Fibroblast of skin of back (primary cell): ENCODE data around the gene PRM1. TPM values are rescaled to one million over a fixed set of nuclear protein-coding genes. Genes with fewer than 3 reads are reported as not detected.

Experiments used
- DNase-seq: peaks from one replicate; pipeline ENCODE4 v3.0.0-alpha.2; 2013
- polyA plus RNA-seq, 2 experiments: library from polyadenylated mRNA; unstranded; fragments of 120-200 nt; gene quantifications; one replicate each; pipeline ENCODE4 v1.2.1, GENCODE V29; 2013; ENCODE audit not compliant: insufficient read length in 2 of 2

Gene PRM1, protein sequence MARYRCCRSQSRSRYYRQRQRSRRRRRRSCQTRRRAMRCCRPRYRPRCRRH
- polyA plus RNA-seq (2013, experiment 1 of 2; ENCODE audit: insufficient read length) = not detected
- polyA plus RNA-seq (2013, experiment 2 of 2; ENCODE audit: insufficient read length) = not detected

DNA sequence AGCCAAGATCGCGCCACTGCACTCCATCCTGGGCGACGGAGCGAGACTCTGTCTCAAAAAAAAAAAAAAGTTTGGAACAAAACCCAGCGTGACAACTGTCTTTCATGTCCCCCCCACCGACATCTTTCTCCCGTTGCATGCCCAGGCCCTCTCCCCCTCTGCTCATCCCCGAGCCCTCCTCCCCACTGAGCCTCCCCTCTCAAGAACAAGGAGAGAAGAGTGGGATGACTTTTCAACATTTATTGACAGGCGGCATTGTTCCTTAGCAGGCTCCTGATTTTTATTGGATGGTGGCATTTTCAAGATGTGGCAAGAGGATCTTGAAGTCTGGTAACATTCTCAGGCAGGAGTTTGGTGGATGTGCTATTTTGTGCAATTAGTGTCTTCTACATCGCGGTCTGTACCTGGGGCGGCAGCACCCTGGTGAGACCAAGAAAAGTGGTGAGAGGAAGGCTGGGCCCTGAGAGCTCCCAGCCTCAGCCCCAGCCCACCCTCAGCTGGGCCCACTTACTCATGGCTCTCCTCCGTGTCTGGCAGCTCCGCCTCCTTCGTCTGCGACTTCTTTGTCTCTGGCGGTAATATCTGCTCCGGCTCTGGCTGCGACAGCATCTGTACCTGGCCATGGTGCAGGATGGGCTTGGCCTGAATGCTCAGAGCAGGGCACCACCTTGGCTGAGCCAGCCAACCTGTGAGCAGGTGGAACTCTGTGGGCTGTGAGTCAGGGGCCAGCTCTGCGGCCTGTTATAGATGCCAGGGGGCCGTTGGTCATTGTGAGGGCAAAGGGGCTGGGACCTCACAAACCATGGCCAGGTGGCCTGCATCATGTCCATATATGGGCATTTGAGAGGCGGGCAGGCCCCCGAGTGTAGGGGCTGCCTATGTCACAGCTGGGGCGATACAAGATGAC is at the start of gene PRM1:
Gene PRM1 (minus strand): TSS at position 715 of the 907 bp plus-strand sequence. CDS start 92 bp downstream, at position 623.
- DNase-seq = no peak

DNA sequence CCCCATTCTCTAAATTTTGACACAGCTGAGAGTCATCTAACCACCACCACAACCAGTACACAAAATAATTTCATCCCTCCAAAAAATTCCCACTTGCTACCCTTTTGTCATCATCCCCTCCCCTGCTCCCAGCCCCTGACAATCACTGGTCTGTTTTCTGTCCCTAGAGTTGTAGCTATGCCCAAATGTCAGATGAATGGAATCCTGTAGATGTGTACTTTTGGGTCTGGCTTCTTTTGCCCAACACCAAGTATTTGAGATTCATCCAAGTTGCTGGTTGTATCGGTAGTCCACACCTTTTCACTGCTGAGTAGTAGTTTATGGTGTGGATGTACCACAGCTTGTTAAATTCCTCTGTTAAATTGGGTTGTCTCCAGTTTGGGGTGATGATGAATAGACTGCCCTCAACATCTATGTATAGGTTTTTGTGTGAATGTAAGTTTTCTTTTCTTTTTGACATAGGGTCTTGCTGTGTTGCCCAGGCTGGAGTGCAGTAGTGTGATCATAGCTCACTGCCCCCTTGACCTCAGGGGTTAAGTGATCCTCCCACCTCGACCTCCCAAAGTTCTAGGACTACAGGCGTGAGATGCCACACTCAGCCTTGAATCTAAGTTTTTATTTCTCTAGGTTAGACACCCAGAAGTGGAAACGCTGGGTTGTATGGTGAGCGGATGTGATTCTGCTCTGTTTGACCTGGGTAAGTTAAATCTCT is 49.6 kb upstream of the PRM1 start:
- no peak for DNase-seq

DNA sequence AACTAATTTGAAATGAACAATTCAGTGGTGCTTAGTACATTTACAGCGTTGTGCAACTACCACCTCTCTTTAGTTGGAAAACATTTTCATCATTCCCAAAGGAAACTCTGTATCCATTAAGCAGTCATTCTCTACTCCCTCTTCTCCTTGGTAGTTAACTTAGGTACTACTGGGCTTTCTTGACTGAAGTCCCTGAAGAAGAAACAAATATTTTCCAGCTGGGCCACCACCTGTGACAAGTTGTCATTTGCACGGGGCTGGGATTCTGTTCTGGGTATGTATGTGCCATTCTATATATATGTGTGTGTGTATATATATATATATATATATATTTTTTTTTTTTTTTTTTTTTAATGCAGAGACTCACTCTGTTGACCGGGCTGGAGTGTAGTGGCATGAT is 48.8 kb upstream of the PRM1 start:
- DNase-seq = no peak

DNA sequence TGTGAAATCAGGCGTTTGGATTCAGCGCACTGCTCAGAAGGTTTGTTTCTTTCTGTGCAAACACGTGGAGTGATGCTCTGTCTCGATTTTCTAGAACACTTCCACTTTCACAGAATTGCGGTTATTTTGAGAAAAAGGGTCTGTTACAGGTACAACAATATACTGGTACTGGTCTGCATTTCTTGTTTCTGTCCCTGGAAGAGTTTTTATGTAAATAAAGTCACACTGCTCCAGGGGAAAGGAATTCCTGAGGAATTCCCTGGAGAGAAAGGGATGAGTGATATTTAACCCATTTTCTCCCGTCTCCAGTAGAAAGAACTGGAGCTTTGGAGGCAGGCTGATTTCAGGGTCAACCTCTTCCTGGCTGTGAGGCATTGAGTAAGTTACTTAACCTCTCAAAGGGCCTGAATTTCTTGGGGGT is 48.0 kb upstream of the PRM1 start:
- DNase-seq = peak; percentile 80

DNA sequence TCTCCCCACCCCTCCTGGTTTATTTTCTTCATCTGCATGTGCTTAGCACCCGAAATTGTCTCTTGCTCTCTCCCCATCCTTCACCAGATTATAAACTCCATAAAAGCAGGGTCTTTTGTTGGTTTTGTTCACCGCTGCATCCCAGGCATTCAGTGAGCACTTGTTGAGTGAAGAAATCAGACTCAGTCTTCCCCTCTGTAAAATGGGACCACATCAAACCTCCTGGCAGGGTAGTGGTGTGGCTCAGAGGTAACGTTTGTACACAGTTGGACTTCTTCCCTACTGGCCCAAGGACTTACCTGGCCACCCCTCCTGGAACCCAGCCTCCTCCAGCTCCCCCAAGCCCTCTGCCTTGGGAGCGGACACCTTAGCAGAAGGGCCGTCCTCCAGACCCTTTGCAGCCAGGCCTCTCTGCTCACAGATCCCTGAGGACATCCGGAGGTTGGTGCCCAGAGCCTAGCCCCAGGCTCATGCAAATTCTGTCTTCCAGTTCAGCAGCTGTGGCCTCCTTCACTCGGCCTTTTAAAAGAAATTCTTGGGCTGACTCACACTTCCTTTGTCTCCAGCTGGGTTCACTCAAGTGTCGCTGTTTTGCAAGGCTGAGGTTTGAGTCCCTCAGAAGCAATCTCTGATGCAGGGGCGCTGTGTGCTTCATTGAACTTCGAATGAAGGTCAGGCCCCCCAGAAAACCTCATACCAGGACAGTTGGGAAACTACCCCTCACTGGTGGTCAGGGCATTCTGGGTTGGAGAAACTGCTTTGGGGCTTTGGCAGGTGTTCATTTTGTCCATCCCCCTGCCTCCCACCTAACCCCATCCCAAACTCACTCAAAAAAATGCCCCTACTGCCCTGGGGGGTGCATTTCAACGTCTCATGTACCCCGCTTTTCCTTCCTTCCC is 47.3 kb upstream of the PRM1 start:
- DNase-seq = peak; percentile 94

DNA sequence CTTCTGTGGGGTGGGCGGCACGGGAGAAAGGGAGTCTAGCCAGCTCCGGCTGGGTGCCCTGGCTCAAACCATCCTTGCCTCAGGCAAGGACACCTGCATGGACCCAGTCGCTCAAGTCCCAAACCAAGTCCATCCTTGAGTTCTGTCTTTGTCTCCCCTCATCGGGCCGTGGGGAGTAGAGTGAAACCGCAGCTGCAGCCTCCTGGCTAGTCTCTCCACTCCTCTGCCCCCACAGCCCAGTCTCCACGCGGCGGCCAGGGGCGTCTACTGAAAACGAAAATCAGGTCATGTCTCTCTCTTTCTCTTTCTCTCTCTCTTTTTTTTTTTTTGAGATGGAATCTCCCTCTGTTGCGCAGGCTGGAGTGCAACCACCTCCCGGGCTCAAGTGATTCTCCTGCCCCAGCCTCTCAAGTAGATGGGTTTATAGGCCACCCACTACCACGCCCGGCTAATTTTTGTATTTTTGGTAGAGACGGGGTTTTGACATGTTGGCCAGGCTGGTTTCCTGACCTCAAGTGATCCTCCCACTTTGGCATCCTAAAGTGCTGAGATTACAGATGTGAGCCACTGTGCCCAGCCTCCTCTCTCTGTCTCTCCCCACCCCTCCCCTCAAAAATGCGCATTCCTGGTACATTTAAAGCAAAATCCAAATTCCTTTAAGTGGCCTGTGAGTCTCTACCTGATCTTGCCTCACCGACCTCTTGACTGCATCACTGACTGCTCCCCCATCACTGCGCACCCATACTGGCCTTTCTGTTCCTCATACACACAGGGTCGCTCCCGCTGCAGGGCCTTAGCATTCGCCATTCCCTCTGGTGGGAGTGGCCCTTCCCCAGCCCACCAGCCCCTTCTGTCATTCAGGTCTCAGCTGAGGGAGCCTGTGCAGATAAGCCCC is 46.4 kb upstream of the PRM1 start:
- no peak for DNase-seq

DNA sequence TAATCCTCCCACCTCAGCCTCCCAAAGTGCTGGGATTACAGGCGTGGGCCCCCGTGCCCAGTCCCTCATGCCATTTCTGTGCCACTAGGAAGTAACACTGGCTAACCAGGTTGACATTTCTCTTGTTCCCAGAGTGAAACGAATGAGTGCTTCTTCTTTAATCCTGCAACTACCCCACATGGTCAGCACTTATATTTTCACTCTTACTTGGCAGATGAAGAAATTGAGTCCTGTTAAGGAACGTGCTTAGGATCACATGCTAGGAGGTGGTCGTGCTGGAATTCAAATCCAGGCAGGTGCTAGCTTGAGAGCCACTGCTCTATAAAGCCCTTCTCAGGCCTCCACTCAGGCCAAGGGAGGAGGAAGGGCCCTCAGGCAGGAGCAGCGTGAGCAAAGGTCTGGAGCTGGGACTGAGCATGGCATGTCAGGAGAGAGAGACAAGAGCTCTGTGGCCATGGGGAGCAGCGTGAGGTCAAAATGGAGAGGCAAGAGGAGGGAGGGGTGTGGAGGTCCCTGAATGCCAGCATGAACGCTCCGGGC is 45.7 kb upstream of the PRM1 start:
- DNase-seq = no peak

DNA sequence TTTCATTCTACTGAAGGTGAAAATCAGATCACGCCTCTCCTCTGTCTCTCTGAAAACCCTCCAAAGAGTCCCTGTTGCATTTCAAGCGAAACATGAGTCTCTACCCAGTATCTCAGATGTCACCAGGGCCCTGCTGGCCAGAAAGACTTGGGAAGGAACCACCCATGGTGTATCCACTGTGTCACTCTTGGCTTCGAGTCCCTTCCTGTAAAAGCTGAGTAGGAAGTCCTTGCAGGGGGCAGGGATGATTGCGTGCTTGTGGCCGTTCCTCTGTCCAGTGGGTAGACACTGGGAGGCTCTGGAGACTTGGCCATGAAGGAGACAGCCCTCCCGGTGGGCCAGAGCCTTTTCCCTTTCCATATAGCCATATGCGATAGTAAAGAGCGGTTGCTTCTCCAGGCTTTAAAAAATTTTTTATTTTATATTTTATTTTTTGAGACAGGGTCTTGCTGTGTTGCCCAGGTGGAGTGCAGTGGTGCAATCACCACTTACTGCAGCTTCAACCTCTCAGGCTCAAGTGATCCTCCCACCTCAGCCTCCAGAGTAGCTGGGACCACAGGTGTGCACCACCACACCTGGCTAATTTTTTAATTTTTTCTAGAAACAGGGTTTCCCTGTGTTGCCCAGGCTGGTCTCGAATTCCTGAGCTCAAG is 45.1 kb upstream of the PRM1 start:
- peak; percentile 17 for DNase-seq

DNA sequence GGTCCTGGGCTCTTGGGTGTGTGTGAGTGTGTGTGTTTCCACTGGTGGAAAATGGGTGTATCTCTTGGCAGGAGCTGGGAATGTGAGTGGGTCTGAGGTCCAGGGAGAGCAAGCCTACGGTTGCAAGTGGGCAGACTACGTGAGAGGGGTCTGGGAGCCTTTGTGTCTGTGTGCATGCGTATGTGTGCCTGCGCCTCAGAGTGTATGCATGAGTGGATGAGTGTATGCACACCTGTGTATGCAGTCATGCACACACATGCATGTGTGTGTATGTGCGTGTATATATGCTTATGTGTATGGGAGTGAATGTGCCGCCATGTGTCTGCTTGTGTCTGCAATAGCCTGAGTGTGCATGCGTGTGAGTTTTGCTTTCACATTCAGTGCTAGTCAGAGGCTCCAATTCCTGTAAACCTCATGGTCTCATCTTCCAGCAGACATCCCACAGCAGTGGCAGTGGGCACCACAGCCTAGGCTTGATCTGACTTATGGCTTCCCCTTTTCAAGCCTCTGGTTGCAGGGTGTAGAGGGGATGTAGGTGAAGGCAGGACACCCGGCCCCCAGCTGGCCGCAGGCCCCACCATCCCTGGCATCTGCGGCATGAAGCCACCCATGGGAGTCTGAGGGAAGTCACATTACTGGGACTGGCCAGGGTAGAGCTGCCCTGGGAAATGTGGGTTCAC is 44.4 kb upstream of the PRM1 start:
- DNase-seq = no peak

DNA sequence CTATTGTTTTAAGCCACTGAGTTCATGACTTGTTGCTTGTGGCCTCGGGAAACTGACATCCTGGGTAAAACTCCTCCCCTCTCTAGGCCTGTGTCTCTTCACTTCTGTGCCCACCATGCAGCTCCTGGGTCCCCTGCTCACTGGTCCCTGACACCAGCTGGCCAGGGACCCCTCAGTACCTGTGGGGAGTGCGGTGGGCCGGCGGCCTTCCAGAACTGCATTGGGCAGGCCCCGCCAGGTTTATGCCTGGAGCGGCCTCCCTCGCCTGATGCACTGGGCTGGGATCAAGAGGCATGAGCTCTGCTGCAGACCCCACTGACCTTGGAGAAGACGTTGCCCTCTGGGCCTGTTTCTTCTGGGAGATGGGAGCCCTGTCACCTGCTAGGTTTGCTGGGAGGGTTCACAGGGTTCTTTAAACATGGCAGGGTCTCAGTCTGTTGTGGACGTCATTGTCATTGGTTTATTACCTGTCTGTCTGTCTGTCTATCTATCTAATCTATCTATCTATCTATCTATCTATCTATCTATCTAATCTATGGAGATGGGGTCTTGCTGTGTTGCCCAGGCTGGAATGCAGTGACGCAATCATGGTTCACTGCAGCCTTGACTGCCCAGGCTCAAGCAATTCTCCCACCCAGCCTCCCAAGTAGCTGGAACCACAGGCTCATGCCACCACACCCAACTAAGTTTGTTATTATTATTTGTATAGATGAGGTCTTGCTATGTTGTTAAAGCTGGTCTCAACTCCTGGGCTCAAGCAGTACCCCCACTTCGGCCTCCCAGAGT is 42.6 kb upstream of the PRM1 start:
- no peak for DNase-seq

DNA sequence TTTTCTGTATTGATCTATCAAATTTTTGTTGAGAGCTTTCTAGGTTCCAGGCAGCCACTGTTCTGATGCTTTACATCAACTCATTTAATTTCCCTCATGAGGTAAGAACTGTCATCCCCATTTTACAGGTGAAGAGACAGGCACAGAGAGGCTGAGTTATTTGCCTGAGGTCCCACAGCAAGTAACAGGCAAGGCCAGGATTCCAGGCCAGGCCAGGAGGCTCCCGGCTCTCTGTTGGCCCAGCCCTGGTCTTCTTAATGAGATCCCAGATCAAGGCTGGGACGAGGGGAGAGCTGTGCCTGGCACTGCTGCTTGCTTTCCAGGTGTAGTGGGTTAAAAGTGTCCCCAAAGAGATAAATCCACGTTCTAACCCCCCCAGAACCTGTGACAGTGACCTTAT is 41.7 kb upstream of the PRM1 start:
- no peak for DNase-seq

DNA sequence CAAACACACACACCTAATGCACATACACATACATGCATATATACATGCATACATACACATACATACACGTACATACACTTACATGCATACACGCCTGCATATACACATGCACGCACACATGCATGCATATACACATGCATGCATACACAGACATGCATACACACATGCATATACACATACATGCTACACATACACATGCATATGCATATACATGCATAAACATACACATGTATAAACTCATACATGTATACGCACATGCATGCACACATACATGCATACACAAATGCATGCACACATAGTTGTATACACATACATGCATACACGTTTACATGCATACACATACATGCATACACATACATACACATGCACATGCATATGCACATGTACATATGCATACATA is 40.5 kb upstream of the PRM1 start:
- no peak for DNase-seq

DNA sequence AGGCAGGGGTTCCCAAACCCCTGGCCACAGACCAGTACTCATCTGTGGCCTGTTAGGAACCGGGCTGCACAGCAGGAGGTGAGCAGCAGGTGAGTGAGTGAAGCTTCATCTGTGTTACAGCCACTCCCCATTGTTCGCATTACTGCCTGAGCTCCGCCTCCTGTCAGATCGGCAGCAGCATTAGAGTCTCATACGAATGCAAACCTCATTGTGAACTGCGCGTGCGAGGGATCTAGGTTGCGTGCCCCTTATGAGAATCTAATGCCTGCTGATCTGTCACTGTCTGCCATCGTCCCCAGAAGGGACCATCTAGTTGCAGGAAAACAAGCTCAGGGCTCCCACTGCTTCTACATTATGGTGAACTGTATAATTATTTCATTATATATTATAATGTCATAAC is 39.0 kb upstream of the PRM1 start:
- no peak for DNase-seq

DNA sequence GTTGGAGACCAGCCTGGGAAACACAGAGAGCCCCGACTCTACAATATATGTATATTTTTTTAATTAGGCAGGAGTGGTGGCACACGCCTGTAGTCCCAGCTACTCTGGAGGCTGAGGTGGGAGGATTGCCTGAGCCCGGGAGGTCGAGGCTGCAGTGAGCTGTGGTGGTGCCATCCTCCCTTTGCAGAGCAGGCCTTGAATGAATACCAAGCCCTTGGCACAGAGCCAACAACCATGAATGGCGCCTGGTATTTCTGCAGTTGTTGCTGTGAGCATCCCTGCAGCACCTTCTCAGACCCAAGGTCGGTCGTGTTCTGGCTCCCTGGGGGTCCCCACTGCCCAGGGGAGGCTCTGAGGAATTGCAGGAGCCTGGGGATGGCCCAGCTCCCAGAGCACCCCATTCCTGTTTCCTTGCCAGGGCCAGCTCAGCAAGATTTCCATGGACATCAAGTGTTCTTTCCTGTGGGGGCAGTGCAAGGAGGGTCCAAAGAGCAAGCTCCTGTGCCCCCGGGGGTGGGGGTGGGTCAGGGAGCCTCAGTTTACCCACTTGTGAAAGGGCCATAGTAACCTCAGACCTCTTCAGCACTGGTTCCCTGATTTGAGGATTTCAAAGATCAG is 38.5 kb upstream of the PRM1 start:
- peak; percentile 32 for DNase-seq

DNA sequence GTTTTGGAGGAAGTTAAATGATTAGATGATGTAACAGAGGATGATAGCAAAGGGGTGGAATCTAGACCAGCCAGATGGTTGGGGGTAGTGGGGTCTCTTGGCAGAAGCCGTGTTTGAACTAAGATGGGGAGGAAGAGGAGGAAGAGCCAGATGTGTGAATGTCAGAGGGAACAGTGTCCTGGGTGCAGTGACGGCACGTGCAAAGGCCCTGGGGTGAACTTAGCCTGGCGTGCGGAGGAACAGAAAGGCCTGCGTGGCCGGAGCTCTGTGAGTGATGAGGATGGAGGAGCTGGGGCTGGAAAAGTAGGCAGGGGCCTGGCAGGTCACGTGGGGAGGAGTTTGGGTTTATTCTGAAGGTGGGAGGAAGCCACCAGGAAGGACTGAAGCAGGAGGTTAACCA is 37.7 kb upstream of the PRM1 start:
- DNase-seq = no peak

DNA sequence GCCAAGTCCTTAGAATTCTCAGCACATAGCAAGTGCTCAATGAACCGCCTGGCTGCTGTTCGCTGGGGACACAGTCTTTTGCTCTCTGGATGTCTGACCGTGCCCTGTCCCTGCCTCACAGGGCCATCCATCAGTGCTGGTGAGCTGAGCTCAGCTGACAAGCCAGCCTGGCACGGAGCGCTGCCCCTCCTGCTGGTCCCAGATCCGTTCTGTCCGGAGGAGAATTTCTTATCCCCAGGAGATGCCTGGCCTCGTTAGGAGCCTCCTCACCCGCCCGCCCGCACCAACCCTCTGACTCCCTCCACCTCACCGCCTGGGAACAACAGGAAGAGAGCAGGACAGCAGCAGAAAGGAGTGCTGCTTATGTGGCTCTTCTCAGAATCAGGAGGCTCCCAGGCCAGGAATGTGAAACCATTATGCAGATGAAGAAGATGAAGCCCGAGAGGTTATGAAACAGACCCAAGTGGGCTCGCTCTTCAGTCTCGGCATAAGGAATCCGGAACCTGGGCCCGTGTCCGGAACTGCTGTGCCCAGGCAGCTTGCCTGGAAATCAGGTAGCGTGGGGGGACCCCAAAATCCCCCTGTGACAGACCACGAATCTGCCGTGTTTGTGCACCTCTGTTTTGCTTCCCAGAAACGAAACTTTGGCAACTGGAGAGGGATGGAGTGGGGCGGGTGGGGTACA is 35.3 kb upstream of the PRM1 start:
- DNase-seq = peak; percentile 40

DNA sequence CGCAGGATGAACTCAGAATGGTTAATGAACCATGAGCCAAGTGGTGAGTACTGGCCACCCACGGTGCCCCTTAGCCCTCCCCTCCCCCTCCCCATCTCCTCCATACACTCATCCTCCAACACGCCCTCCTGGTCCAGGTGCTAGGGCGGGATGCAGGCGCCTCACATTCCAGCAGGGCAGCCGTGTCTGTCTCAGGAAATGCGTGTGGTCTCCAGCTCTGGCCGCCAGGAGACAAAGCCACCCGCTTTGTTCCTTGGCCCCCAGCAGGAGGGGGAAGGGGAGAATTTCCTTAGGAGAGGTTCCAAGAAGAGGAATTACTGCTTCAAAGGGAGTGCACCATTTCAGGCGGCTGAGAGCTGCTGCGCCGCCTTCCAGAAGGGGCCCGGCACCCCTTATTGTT is 34.4 kb upstream of the PRM1 start:
- peak; percentile 76 for DNase-seq

DNA sequence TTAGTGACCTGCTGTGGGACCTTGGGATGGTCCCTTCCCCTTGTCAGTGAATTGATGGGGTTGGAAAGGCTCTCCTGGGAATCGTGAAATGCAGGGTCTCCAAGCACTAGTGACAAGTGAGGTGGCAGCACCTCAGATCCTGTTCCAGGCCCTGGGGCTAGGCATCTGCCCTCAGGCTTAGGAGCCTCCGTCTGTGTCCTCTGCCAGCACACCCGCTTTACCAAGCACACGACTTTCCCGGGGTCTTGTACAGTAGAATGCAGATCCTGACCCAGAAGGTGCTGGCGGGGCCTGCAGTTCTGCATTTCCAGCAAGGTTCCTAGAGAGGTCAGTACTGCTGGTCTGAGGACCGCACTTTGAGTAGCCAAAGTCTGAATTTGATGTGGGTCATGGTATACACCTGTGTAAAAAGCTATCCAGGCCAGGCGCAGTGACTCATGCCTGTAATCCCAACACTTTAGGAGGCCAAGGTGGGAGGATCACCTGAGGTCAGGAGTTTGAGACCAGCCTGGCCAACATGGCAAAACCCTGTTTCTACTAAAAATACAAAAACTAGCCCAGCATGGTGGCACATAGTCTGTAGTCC is 33.3 kb upstream of the PRM1 start:
- DNase-seq = no peak
